DMS53 treated with DMSO at 0.1 percent for 48 hours (cell line): Measurements from ENCODE around the gene FAM174C.
A peak's percentile ranks its signal among the peaks of the same experiment; 100 is the strongest.

Experiments
- DNase-seq: peaks from one replicate; lab custom pipeline; 2025; ENCODE audit not compliant: unreplicated experiment; lab: John Stamatoyannopoulos, UW

Gene FAM174C

GRCh38 chr19:1275260-1275975 is at the start of gene FAM174C:
TSS of gene FAM174C (plus strand) at chr19:1275530. CDS start at chr19:1275550, 20 bp downstream.
- DNase-seq, result peak; percentile 76

- no peak for DNase-seq
These were observed 49.2 kb upstream of the FAM174C start for GRCh38 chr19:1226227-1226518.

GRCh38 chr19:1226522-1227303 is 48.6 kb upstream of the FAM174C start:
- DNase-seq, result no peak

GRCh38 chr19:1227304-1228054 is 47.9 kb upstream of the FAM174C start:
- no peak for DNase-seq

- no peak for DNase-seq
These were observed 47.0 kb upstream of the FAM174C start for GRCh38 chr19:1228161-1228957.

- no peak for DNase-seq
These were observed 46.0 kb upstream of the FAM174C start for GRCh38 chr19:1229056-1229923.

GRCh38 chr19:1229924-1230782 is 45.2 kb upstream of the FAM174C start:
- DNase-seq, result no peak

GRCh38 chr19:1230783-1231489 is 44.4 kb upstream of the FAM174C start:
- DNase-seq, result no peak

- DNase-seq, result no peak
These were observed 43.3 kb upstream of the FAM174C start for GRCh38 chr19:1231729-1232637.

- DNase-seq, result no peak
These were observed 42.7 kb upstream of the FAM174C start for GRCh38 chr19:1232652-1233072.

GRCh38 chr19:1233115-1233667 is 42.1 kb upstream of the FAM174C start:
- DNase-seq, result no peak

GRCh38 chr19:1234051-1234954 is 41.0 kb upstream of the FAM174C start:
- DNase-seq, result no peak

- DNase-seq, result no peak
These were observed 40.4 kb upstream of the FAM174C start for GRCh38 chr19:1234955-1235380.

- DNase-seq, result no peak
These were observed 39.4 kb upstream of the FAM174C start for GRCh38 chr19:1235625-1236538.

GRCh38 chr19:1236576-1236975 is 38.8 kb upstream of the FAM174C start:
- DNase-seq, result no peak
